ENCODE data around the gene LKAAEAR1. TPM values are rescaled to one million over a fixed set of nuclear protein-coding genes. Genes with fewer than 3 reads are reported as not detected.

LKAAEAR1 gene
- total and polyA plus RNA-seq, 2 of the 13 experiments (the other 11 are each of a cell fraction or from before 2014, with no cell fraction given): not detected

- peak; percentile 23; the same call in 1 of the 2 replicates for TF ChIP-seq ARID5B (CRISPR knock-in tag; IDR thresholded peaks at IDR 0.05)
- peak; percentile 82; the same call in 1 of the 2 replicates for TF ChIP-seq CSRNP1 (CRISPR knock-in tag; IDR thresholded peaks at IDR 0.05)
- peak; percentile 97 for TF ChIP-seq CEBPG (CRISPR knock-in tag; IDR thresholded peaks at IDR 0.05)
- TF ChIP-seq ZNF569 (CRISPR knock-in tag; IDR thresholded peaks at IDR 0.05; ENCODE audit: borderline replicate concordance): no peak
- TF ChIP-seq ZNF720 (CRISPR knock-in tag; IDR thresholded peaks at IDR 0.05): no peak
- no peak; the same call in 1 of the 2 replicates for TF ChIP-seq ZNF577 (CRISPR knock-in tag; IDR thresholded peaks at IDR 0.05; ENCODE audit: borderline replicate concordance, low read depth)
- TF ChIP-seq ZNF572 (CRISPR knock-in tag; IDR thresholded peaks at IDR 0.05): peak; percentile 97; the same call in 1 of the 2 replicates
- TF ChIP-seq PAWR (CRISPR knock-in tag; IDR thresholded peaks at IDR 0.05; ENCODE audit: borderline replicate concordance): no peak; the same call in none of the 2 replicates
- TF ChIP-seq ZNF251 (CRISPR knock-in tag; IDR thresholded peaks at IDR 0.05): 0 out of 2 replicates have a peak, but pooled peaks have one; percentile 75
- no peak for TF ChIP-seq HNRNPH1 (optimal IDR thresholded peaks at IDR 0.05; ENCODE audit: low read depth, low read length)
- TF ChIP-seq FOXP1 (IDR thresholded peaks at IDR 0.05): no peak
- TF ChIP-seq FOXP1 (CRISPR knock-in tag; IDR thresholded peaks at IDR 0.05): no peak
- TF ChIP-seq ATF2 (CRISPR knock-in tag; IDR thresholded peaks at IDR 0.05): 0 out of 2 replicates have a peak, but pooled peaks have one; percentile 47
- no peak for TF ChIP-seq ZNF883 (CRISPR knock-in tag; IDR thresholded peaks at IDR 0.05; ENCODE audit: not compliant biosample characterization)
- no peak for TF ChIP-seq AHDC1 (CRISPR knock-in tag; IDR thresholded peaks at IDR 0.05; ENCODE audit: borderline replicate concordance)
- peak; percentile 19; the same call in 1 of the 2 replicates for TF ChIP-seq SP5 (CRISPR knock-in tag; IDR thresholded peaks at IDR 0.05; ENCODE audit: borderline replicate concordance, low read depth)
Measured at GRCh38 chr20:64041040-64041780, 43.0 kb downstream of the LKAAEAR1 start (continued).

Measured in HepG2 (cell line).